Fibroblast of skin of back (primary cell): ENCODE results near the gene KBTBD3. TPM values are rescaled to one million over a fixed set of nuclear protein-coding genes. Genes with fewer than 3 reads are reported as not detected.
A peak's percentile ranks its signal among the peaks of the same experiment; 100 is the strongest.

Experiments
- DNase-seq: peaks from one replicate; pipeline ENCODE4 v3.0.0-alpha.2; 2013
- polyA plus RNA-seq, 2 experiments: library from polyadenylated mRNA; unstranded; fragments of 120-200 nt; gene quantifications; one replicate each; pipeline ENCODE4 v1.2.1, GENCODE V29; 2013; ENCODE audit not compliant: insufficient read length in 2 of 2

The KBTBD3 gene, protein sequence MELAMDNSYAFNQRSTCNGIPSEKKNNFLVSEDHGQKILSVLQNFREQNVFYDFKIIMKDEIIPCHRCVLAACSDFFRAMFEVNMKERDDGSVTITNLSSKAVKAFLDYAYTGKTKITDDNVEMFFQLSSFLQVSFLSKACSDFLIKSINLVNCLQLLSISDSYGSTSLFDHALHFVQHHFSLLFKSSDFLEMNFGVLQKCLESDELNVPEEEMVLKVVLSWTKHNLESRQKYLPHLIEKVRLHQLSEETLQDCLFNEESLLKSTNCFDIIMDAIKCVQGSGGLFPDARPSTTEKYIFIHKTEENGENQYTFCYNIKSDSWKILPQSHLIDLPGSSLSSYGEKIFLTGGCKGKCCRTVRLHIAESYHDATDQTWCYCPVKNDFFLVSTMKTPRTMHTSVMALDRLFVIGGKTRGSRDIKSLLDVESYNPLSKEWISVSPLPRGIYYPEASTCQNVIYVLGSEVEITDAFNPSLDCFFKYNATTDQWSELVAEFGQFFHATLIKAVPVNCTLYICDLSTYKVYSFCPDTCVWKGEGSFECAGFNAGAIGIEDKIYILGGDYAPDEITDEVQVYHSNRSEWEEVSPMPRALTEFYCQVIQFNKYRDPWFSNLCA
- polyA plus RNA-seq (2013, experiment 1 of 2; ENCODE audit: insufficient read length) = 1.8 TPM
- 4.6 TPM for polyA plus RNA-seq (2013, experiment 2 of 2; ENCODE audit: insufficient read length)

DNA sequence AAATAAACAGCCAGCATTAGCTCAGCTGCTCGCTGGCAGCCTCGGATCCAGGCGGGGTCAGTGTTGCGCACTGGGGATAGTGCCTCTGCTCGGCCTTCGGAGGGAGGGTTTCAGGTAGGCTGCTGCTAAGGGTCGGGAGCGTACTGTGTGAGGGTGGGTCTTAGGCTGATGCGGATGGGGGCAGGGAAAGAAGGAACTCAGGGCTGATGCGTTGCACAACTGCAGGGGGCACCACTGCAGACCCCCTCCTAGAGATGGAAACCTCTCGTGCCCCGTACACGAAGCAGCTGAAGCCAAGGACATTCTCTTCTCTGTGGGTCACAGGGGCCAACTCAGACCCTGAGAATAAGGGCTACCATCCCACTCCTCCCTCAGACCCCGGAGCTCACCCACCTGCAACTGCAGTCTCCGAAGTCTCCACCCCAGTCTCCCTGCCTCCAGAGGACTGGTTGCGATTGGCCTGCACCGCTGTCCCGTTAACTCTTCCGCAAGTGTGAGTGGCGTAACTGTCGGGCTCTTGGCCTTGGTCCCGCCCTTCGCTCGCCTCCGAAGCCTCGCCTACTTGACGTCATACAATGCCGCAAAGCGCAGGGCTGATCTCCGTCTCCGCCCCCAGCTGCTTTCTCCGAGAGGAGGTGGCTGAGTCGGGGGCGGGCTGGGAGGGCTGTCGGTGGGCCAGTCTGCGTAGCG lies at the start of gene KBTBD3:
TSS of gene KBTBD3 (minus strand) at position 429 of the 690 bp plus-strand sequence. CDS start 18,250 bp downstream, outside the sequence.
- DNase-seq = peak; percentile 99

DNA sequence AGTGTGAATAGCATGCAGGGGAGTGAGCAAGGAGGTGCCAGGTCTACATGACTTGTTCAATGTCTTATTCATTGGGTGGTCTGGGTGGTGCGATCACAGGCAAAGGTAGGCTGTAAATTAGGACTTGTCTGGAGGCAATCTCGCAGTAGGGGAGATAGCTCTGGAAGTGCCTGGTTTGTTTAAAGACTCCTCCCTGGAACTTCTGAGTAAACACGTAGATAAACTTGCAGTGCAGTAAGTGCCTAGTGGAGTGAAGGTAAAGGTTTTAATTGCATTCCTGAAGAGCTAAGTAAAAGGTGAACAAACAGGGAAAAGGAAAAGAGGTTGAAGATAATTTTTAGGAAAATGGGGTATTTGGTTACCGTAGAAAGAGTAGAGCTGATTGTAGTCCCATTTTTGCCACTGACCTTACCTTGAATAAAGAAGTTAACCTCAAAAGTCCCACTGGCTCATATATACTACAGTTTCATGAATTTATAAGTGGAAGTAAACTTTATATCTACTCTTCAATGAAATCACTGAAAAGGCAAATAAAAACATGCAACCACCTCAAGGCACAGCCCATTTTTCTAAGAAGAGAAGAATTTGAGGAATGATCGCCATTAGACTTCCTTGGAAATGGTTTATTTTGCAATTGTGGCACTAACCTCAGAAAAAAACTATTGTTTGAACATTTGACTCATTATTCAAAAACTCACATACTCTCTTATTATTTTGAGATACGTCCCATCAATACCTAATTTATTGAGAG lies 44.6 kb upstream of the KBTBD3 start:
- DNase-seq = no peak

DNA sequence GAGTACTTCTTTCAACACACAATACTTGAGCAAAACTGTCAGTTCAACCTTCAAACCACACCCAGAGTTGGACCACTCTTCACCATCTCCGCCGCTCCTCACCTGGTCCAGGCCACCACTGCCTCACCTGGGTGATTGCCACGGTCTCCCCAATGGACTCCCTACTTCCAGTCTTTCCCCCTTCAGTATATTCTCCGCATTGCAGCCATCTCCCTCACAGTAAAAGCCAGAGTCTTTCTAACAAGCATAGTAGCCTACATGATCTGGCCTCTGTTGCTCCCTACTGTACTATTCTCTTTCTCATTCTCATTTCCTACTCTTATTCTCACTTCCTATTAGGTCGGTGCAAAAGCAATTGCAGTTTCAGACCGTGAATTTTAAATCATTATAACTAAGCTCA lies 28.8 kb upstream of the KBTBD3 start:
- DNase-seq = no peak

DNA sequence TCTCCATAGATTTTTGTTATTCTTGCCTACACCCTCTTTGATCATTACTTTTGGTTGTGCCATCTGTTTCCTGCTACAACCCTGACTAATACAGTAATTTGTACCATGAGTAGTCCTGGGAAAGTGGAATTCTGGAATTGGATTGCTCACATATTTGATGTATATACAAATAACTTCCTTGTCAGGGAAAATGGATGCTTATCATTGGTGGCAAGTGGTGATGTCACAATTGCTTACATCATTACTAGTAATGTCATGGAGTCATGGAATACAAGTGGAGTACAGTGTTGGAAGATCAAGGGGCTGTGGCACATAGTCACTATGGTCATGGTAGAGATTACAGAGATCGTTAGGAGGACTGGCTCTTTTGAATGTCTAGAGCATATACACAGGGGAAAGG lies 24.7 kb upstream of the KBTBD3 start:
- peak; percentile 75 for DNase-seq

DNA sequence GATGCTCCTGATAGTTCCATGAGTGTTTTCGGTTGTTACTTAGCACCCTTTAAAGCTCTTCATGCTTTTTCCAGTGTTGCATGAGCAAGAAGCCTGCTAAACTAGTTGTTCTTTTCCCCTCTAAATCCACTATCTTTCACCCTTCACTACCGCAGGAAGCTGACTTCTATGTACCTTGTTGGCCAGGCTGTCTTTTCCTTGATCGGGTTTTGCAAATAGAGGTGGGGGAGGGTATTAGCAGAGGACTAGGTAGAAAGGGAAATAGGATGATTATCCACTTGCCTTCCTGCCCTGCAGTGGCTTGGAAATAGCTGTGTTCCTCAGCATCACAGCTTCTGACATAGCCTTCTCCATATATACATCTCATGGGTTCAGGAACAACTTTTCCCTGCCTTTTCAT lies 24.2 kb upstream of the KBTBD3 start:
- no peak for DNase-seq

DNA sequence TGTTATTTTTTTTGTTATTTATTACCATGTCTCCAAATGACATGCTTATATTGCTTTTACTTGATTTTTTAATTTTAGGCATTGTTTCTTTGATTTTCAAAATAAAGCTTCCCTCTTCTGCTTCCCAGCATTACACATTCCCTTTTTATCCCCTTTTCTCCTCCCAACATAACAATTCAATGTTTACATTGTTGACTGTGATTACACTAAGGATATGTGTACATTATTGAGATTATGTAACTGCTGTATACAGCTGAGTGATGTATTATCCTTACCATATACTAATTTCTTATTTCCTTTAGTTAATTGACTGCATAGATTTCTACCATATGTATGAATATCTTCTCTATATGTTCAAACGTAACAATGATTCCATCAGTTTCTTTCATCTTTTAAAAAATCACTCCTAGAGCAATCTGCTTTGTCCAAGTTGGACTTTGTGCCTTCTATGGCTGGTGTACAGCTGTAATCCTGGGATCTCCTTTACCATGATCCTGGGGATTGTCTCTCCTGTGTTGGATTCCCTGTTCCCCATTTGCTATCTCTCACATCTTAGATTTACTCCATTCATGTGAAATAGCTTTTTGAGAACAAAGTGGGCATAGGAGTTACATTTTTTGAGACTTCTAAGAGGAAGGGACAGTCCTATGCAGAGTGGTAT lies 21.9 kb upstream of the KBTBD3 start:
- no peak for DNase-seq

DNA sequence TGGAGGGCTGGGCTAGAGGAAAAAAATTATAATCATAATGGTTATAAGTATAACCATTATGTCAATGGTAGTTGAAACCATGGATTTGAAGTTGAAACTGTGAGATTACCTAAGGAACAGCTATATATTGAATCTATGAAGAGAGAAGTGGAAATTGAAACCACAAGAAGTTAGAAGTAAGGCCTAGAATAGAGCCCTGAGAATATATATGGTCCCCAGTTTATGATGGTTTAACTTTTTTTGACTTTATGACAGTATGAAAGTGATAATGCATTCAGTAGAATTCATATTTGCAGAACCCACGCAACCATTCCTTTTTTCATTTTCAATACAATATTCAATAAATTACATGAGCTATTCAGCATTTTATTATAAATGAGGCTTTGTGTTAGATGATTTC lies 15.3 kb upstream of the KBTBD3 start:
- no peak for DNase-seq

DNA sequence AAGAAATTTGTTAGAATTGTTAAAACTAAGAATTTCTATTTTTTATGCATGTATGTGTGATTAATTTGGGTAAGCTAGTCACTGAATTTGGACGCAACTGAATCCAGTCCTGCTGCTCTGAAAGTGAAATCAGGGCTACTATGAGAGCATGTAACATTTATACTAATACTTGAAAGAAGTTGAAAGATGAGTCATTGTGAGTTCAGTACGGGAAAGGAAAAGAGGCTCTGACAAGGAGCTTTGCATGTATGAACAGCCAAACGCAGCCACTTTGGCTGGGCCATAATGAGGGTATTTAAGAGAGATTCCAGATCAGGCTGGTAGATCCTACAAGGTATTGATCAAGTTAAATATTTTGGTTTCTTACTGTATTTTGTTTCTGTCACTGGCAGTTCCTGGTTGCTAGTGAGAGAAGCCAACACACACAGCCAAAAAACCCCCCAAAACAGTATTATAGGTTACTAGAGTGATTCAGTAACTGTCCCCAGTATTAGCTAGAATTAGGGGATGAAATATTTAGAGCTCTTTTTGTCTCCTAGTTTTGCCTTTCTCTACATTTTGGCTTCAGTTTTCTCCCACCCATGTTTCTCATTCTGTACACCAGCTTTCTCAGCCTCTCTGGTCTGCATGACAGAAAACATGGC lies 14.5 kb upstream of the KBTBD3 start:
- peak; percentile 51 for DNase-seq

DNA sequence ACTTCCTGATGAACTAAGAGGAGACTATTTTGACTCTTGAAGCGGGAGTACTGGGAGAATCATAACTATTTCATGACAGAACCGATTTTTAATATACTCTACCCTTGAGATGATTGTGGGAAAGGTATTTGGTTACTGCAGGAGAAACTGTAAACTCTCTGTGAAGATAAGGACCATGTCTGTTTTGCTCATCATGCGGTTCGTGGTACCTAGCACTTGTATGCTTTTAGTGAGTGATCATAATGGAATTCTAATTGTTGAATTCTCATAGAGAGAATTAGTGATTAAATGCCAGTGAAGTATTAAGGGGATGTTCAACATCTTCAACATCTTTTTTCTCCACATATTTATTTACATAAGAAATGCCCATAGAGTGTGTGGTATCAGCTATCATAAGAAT lies 11.7 kb upstream of the KBTBD3 start:
- peak; percentile 48 for DNase-seq

DNA sequence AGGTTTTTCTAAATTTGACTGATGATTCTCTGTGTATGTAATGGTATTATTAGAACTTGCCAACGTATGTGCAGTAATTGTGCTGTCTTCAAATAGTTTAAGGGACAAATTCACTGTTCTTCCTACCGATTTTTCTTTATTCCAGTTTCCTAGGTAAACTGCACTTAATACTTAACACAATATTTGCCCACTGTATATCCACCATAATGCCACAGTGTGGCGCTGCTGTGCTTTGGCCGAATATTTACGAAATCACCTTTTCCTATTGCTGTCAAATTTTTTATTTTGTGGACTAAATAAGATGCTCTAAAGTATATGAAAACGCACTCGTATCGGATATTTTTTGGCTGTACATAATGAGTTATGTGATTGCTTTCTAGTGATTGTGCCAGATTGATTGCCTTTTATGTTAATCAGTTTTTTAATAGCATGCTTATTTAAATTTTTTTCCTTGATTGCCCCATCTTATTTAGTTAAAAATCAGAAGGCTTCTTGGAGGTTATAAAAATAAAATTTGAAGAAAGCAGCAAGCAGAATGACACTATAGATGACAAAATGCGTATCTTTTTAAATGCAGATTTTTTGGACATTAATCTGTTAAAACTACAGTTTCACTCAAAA lies 10.8 kb upstream of the KBTBD3 start:
- DNase-seq = peak; percentile 53

DNA sequence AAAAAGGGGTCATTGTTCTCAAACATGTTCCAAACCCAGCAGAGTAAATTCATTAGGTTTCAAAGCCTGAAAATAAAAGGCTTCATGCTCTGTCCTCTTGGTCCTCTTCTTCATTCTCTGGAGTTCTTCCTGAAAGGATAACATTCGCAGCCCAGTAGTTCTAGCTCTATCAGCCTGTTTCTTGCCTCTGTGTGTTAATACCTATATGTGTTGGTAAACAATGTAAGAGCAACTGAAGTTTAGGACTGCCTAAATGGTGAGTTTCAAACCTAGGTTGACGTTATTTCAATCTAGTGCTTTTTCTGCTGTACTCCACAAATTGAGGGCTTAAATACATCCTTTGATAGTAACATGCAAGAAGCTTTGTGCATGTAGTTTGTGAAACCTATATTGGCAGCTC lies 9.7 kb upstream of the KBTBD3 start:
- DNase-seq = no peak

DNA sequence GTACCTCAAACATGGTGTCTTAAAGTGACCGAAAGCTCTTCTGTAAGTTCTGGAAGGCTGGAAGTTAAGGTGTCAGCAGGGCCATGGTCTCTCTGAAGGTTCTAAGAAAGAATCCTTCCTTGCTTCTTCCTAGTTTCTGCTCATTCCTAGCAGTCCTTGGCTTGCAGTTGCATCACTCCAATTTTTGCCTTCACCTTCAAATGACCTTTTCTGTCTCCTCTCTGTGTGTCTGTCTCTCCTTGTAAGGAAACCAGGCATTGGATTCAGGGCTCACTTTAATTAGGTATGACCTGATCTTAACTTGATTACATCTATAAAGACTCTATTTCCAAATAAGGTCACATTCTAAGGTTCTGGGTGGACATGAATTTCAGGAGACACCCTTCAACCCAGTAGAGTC lies 9.0 kb upstream of the KBTBD3 start:
- DNase-seq = no peak

DNA sequence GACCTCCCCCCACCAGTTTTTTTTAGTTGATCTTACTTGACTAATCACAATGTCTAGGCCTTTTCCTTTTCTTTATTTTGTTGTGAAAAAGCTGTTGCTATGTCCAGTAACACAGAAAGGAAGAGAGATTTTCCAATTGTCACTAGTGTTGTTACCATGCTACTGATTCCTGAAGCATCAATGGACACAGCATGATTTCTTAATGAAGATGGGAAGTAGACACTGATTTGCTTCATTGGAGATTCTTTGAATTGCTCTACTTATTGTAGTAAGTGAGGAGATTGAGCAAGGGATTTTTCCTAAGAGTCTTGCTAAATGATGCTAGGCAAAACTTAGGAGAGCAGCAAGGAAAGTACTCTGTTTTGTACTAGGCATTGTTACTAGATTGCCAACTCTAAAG lies 4.9 kb upstream of the KBTBD3 start:
- DNase-seq = no peak

DNA sequence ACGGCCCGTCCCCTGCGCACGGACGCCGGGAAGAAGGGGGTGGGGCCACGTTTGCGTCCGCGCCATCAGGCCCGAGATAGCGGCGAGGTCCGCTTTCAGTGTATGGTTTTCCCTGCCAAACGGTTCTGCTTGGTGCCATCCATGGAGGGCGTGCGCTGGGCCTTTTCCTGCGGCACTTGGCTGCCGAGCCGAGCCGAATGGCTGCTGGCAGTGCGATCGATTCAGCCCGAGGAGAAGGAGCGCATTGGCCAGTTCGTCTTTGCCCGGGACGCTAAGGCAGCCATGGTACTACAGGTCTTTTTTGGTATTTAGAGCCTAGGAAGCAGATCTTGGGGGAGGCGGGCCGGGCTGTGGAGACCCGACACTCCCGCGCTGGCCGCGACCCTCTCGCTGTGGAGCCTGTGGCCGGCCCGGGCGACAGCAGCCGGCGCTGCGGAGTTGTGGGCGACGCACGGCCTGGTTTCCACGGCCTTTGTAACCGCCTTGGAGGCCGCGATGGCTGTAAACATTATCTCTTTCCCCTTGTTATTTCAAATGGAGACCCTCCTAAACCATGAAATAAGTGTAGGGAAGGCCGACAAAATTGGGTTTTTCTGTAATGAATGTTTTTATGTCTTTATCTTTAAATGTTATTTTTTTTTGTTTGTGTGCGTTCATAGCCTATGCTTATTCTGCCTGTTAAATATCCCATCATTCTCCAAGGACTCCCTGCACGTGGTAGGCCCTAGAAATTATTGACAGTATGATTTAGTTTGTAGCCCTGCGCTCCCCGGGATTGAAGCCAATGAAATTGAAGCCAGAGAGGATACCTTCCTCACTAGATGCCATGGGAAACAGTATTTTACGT lies 685 bp upstream of the KBTBD3 start, which contains the start of gene AASDHPPT:
TSS of gene AASDHPPT (plus strand) at position 54 of the 847 bp plus-strand sequence. CDS start at position 103, 49 bp downstream.
- no peak for DNase-seq

DNA sequence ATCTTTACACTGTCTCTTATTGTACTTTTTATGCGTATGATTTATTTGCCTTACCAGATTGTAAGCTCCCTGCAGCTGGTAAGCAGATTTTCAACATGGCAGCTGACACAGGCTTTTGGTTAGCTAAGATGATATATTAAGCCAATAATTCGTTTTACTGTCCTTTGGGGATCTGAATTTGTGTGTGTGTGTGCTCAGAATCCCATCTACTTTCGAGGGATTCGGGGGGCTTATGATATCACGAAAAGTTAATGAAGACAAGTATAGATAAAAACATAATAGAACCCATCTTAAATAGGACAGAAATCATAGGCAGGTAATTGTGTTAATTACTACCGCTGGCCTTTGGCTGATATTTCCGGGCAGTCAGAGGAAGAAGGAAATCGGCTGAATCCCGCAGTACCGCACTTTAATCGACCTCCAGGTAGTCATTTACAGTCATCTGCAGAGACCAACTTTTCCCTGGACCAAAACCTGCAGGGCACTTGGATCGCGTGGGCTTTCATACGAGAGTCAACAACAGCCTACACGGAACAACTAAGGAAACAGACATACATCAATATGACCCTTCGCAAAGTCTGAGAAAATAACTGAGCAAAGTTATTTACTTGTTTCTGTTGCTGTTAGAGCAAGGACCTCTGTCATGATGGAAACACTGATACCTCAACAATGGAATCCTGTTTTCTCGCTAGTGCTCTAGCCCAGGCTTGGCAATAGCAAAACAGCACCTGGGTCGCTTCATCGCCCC lies 802 bp downstream of the KBTBD3 start:
- DNase-seq = no peak

DNA sequence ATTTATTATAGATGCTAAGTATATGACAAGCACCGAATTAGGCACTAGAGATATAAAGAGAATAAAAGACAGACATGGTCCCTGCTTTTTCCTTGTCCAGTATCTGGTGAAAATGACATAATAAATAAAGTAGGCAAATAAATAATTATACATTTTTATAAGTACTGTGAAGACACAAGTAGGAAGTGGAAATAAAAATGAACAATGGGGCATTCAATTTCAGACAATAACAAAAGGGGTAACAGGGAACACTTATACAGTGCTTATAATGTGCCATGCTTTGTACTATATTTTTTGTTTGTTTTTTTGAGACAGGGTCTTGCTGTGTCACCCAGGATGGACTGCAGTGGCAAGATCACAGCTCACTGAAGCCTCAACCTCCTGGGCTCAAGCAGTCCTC lies 4.3 kb downstream of the KBTBD3 start:
- DNase-seq = no peak

DNA sequence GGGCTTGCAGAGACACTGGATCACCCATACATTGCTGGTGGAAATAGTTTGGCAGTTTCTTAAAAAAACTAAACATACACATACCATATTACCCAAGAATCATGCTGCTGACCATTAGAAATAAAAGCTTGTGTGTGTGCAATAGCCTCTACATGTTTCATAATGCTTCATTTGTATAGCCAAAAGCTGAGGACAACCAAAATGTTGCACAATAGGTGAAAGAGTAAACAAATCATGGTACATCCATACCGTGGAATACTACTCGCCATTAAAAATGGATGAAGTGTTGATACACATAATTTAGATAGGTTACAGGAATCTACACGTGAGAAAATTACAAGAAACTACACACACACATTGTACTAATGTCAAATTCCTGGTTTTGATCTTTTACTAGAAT lies 6.5 kb downstream of the KBTBD3 start:
- DNase-seq = no peak

DNA sequence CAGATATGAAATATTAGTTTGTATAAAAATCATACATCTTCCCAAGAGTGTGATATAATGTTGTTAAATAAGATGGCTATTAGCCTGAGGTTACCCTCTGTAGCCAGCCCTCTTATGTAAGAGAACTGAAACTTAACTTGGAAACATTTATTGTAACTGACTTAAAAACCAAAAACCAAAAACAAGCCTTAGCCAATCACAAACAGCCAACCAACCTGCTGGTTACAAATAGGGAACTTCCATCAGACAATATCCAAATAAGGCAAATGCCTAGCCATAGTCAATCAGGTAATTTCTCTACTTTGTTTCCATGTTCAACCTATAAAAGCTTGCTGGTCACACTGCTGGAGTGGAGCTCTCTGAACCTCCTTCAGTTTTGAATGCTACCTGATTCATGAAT lies 14.1 kb downstream of the KBTBD3 start:
- DNase-seq = no peak
